Stimulated activated CD4-positive, alpha-beta T cell treated with anti-CD3 and anti-CD28 coated beads, Interleukin-2, amount 100 ng/mL, for 48 hours (primary cell): ENCODE data around the gene TDRD12.
"Not testable (repeated sequence)": the region's sequence is repeated elsewhere in the genome, so short reads cannot be mapped to it uniquely, and the experiment has no call there.

Experiments used
- DNase-seq, 2 donors: peaks; one replicate each; pipeline ENCODE4 v3.0.0-alpha.2; 2020

The TDRD12 gene

GRCh38 chr19:32750441-32751055 is 31.0 kb downstream of the TDRD12 start:
- DNase-seq = no peak

GRCh38 chr19:32751066-32751465 is 31.5 kb downstream of the TDRD12 start:
- DNase-seq = no peak

GRCh38 chr19:32757189-32757588 is 37.6 kb downstream of the TDRD12 start:
- DNase-seq = no peak

- not testable (repeated sequence) for DNase-seq
Measured at GRCh38 chr19:32765365-32765764, 45.8 kb downstream of the TDRD12 start.

- DNase-seq = no peak
Measured at GRCh38 chr19:32767951-32768679, 48.5 kb downstream of the TDRD12 start.

GRCh38 chr19:32771596-32771995 is 52.0 kb downstream of the TDRD12 start:
- no peak for DNase-seq

GRCh38 chr19:32773126-32773525 is 53.6 kb downstream of the TDRD12 start:
- DNase-seq = no peak

- DNase-seq = no peak
Measured at GRCh38 chr19:32779082-32779481, 59.5 kb downstream of the TDRD12 start.

GRCh38 chr19:32781280-32781679 is 61.7 kb downstream of the TDRD12 start:
- no peak for DNase-seq

GRCh38 chr19:32782089-32782488 is 62.5 kb downstream of the TDRD12 start:
- DNase-seq = not testable (repeated sequence)

- DNase-seq = not testable (repeated sequence)
Measured at GRCh38 chr19:32787161-32787813, 67.7 kb downstream of the TDRD12 start.

GRCh38 chr19:32787895-32788294 is 68.3 kb downstream of the TDRD12 start:
- not testable (repeated sequence) for DNase-seq

- DNase-seq = no peak
Measured at GRCh38 chr19:32789429-32789828, 69.9 kb downstream of the TDRD12 start.

- no peak for DNase-seq
Measured at GRCh38 chr19:32798201-32798600, 78.6 kb downstream of the TDRD12 start.

- no peak for DNase-seq
Measured at GRCh38 chr19:32800191-32800590, 80.6 kb downstream of the TDRD12 start.

- no peak for DNase-seq
Measured at GRCh38 chr19:32800754-32801153, 81.2 kb downstream of the TDRD12 start.

GRCh38 chr19:32802840-32803239 is 83.3 kb downstream of the TDRD12 start:
- no peak for DNase-seq

GRCh38 chr19:32808236-32808635 is 88.7 kb downstream of the TDRD12 start:
- no peak for DNase-seq

- DNase-seq = no peak
Measured at GRCh38 chr19:32809254-32809653, 89.7 kb downstream of the TDRD12 start.

- DNase-seq = no peak
Measured at GRCh38 chr19:32809754-32810153, 90.2 kb downstream of the TDRD12 start.

GRCh38 chr19:32810452-32810851 is 90.9 kb downstream of the TDRD12 start:
- DNase-seq = no peak

- DNase-seq = no peak
Measured at GRCh38 chr19:32811151-32811550, 91.6 kb downstream of the TDRD12 start.

GRCh38 chr19:32812036-32812435 is 92.5 kb downstream of the TDRD12 start:
- DNase-seq = no peak

- DNase-seq = no peak
Measured at GRCh38 chr19:32812571-32812970, 93.0 kb downstream of the TDRD12 start.
